CD4-positive, alpha-beta T cell treated with Interleukin-1 beta for 1 hour (primary cell): Measurements from ENCODE around the gene PDE9A.

Experiments
- DNase-seq, 2 donors: peaks; one replicate each; pipeline ENCODE4 v3.0.0-alpha.2; 2020 to 2022

The PDE9A gene

DNA sequence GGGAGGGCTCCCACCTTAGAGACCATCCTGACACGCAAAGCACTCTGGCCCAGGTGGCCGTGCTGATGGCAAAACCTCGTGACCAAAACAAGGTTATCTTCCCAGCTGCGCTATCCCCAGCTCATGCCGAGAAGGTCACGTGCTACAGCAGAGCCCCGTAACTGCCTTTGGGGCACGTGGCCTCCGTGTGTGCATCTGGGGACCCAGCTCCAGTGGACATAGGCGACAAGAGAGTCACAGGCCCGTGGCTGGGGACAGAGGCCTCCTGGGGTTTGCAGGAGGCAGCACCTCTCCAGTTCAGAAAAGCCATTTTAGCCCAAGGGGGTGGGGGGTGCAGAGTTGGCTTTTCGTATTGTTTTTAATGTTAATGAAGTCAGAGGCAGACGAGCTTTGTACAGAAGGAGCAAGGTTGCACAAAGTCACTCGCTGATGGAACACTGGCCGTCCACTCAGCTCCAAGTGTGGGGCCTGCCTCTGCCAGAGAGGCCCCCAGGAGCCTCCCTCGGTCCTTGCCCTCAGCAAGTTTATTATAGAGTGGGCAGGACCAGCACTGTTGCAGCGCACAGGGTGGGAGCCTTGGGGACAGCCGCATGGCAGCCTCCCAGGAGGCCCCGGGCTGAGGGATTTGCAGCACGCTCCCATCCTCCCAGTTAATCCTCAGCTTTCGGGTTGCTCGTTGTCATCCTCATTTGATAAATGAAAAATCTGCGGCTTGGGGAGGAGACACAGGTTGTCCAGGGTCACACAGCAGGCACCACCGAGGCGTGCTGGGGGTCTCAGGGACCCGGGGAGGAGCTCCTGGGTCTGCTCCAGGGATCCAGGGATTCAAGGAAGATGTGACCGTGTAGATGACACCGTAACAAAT, 8.0 kb upstream of the PDE9A start:
- no peak for DNase-seq

DNA sequence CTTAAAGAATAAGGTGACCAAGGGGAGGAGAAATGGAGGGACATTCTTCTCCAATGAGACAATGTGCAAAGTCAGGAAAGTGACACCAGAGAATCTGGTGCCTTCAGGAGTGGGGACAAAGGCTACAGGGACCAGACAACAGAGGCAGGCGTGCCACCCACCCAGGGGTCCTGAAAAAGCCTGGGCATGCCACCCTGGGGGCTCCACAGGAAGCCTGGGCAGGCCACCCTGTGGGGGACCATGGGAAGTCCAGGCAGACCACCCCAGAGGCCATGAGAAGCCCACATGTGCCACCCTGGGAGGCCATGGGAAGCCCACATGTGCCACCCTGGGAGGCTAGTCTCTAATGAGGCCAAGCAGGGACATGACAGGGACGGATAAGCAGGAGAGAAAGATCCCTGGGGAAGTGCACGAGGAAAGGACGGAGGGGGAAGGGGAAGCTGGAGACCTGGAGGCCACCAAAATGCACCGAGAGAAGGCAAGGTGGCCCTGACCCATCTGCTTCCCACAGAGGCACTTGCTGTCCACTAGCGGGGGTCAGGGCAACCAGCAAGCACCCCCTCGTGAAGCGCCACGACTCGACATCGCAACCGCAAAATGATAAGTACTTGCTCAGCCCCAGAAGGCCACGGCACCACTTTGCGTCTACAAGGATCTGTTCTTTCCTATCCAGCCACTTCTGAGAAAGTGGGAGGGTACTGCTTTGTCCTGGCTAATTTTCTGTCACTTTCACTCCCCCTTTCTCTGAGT, 7.2 kb upstream of the PDE9A start:
- DNase-seq, result no peak

DNA sequence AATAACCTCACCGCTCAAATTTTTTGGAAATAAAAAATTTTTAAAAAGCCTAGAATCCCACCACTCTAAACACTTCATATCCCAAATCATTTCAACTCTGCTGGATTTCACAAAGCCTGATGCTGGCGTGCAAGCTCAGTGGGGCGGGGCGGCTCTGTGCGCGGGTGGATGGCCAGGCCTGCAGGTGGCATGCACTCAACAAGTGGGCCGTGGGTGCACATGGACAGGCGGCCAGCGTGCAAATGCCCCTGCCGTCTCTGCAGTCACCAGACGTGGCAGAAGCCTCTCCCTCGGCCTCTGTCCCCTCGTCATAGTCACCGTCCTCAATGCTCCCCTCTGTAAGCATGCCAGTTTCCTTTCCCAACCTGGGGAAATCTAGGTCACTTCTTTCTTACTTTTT, 6.6 kb upstream of the PDE9A start:
- no peak for DNase-seq

DNA sequence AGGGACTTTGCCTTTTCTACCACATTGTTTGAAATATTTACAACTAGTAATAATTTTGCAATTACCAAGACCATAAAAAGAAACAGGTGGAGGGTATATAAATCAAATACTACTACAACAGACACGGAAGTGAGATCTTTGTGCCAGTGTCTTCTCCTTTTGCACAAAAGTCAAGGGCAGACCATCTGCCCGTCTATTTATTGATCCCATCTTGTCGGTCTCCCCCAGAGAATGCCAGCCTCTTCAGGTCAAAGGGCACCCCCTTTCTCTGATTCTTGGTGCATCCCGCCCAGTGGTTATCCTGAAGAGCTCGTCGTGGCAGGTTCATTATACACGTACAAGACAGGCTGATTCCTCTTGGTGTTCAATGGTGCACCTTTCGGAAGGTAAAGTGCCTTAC, 4.8 kb upstream of the PDE9A start:
- DNase-seq, result no peak

DNA sequence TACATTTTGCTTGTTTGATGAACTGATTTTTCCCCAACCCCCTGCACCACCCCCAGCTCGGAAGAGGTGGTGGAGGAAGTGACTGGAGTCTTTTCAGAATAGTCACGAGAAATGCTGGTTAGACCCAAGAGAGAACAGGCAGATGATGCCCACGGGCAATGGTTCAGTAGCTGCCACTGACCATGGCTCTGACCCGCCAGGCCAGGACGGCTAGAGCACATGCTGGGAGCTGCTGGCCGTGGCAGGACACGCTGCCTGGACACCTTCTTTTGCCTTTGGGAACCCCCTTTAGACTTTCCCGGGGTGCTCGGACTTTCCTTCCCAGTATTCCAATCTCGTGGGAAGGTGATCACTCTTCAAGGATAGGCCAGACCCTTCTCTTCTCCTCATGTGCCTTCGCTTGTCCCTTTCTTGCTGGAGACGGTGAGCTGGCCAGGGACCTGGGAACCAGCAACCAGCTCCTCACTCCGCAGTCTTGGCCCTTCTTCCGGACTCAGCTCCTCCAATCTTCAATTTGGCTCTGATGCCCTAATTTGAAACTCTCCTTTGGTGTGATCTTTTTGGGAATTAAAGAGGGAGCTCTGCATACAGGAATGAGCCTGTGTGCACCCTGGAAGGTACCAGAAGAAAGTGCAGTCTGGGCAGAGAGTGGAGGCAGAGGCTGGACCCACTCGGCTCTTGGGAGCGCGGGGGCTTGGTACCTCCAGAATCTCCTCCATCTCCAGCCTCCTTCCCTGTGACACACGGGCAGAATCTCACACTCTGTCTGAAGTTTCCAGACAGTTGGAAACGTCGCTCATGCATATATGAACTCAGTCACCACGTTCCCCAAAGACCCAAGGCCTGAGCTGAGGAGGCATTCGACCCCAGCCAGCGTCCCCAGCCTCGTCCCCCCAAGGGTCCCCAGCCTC, 4.0 kb upstream of the PDE9A start:
- DNase-seq, result no peak

DNA sequence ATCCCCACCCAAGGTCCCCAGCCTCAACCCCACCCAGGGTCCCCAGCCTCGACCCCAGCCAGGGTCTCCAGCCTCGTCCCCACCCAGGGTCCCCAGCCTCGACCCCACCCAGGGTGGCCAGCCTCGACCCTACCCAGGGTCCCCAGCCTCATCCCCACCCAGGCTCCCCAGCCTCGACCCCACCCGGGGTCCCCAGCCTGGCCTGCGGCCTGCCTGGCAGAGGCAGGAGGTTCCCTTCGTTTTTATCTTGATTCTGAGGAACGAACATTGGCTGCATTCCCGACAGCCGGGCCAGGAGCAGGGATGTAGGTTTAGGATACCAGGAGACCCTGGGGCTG, 3.4 kb upstream of the PDE9A start:
- no peak for DNase-seq

DNA sequence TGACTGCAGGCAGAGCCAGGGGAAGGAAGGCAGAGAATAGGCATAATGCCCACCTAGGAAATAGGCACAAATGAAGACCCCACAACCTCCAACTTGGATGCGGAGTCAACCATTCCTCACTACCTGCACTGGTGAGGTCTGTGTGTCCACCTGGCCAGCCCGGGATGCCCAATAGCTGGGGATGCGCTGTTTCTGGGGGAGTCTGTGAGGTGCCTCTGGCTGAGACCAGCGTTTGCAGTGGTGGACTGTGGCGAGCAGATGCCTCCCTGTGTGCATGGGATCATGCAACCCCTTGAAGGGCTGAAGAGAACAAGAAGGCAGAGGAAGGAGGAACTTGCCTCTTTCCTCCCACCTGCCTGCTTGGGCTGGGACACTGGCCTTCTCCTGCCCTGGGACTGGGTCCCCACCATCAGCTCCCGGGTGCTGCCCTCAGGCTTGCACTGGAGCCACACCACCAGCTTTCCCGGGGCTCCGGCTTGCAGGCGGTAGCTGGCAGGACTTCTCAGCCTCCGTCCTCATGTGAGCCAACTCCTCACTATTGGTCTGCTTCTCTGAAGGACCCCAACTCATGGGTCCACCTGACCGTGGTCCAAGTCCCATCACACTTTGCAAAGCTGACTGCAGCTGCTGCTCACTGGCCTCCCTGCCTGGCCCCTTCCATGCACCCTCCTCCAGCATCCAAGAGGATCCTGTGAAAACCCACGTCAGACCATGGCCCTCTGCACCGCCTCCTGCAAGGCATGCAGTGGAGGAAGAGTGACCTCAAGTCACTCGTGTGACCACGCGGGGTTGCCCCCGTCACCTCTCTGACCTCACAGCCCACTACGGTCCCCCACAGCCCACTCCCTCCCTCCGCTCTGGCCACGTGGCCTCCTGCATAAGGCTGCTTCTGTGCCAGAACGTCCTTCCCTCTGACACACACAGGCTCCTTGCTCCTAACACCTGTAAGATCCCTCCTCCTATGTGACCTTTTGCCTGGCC, 2.7 kb upstream of the PDE9A start:
- DNase-seq, result no peak

DNA sequence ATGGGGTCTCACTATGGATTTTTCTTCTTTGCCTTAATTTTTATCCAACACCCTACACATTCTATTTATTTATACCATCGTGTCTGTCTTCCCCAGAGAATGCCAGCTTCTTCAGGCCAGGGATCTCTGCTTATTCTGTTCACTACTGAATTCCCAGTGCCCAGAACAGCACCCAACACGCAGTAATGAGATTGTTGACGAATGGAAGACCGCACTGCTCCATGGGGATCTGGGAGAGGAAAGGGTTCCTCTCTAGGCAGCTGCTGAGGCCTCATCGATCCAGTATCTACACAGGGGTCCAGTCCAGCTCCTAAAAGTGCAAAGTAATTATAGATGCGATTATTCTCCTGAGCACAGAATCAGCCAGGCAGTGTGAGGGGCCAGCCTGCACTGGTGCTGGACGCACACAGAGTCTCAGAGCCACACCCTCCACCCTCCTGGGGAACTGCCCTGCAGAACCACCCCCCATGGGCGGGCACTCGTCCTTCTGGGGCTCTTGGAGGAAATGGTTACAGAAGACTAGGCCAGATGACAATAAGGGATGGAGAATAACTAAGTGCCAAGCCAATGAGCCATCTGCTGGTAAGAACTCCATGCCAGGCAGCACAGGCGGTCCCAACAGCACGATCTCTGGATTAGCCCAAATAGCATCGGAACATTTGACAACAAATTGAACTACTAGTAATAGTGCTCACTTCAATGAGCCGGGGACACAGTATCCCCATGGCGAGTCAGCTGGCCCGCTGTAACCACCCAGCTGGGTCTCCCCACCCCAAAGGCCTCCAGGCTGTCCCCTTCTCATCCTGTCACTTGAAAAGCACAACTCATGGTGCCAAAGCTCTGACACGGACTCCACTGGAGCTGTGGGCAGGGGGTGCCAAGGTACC, 1.7 kb upstream of the PDE9A start:
- no peak for DNase-seq

DNA sequence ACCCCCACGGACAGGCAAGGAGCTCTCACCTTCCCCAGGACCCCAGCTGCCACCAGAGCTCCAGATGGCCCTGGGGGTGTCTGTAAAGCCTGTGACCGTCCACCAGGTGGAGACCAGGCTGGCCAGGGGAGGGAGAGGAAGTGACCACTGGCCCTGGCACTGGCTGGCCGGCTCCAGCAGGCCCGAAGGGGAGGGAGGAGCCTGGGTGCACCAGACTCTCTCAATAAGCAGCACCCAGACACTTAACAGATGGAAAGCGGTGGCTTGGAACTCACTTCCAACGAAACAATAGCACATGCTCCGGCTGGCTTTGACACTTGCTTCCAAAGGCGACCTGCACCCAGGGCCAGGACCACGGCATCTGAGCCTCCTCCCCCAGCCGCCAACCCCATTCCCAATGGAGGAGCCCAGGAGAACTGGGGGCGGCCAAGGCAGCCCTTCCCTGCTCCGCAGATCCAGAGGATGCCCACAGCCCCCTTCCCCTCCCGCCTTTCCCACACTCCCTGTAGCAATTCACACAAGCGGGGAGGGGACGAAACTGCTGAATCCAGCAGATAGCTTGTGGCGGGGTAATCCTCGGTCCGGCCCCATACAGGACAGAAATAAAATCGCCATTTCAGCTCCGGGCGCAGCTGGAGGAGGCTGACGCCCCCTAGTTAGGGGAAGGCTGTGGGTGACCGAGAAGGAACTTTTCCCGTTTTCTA, 742 bp upstream of the PDE9A start:
- DNase-seq, result no peak

DNA sequence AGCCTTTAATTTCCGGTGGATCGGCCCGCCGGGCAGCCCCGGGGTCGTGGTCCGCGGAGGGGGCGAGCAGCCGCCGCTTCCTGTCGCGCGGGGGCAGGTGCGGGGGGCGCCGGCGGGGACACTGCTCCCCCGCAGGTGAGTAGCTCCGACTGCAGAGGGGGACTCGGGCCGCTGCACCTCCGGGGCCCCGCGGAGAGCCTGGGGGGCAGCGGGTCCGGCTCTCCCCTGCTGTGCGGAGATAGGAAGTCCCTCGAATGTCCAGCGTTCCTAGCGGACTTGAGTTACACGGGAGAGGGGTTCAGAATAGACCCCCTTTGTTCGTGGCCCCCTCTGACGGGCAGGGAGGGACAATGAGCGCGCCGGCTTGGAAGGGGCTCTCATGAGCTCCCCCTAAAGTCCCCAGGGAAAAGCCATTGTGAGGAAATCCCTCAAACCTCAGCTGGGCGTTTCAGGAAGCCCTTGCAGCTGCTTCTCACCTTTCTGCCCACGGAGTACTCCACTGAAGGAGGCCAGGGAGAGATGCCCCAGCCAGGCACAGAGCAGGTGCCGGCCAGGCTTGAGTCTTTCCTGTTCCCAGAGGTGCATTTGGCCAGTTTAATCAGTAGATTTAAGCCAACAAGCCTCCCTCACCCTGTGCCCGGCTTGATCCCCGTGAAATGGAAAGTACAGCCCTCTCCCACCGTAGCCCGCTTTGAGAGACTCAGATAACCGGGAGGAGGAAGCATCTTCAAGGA, 925 bp downstream of the PDE9A start:
- peak in 1 of 2 donors; percentile 17 for DNase-seq

DNA sequence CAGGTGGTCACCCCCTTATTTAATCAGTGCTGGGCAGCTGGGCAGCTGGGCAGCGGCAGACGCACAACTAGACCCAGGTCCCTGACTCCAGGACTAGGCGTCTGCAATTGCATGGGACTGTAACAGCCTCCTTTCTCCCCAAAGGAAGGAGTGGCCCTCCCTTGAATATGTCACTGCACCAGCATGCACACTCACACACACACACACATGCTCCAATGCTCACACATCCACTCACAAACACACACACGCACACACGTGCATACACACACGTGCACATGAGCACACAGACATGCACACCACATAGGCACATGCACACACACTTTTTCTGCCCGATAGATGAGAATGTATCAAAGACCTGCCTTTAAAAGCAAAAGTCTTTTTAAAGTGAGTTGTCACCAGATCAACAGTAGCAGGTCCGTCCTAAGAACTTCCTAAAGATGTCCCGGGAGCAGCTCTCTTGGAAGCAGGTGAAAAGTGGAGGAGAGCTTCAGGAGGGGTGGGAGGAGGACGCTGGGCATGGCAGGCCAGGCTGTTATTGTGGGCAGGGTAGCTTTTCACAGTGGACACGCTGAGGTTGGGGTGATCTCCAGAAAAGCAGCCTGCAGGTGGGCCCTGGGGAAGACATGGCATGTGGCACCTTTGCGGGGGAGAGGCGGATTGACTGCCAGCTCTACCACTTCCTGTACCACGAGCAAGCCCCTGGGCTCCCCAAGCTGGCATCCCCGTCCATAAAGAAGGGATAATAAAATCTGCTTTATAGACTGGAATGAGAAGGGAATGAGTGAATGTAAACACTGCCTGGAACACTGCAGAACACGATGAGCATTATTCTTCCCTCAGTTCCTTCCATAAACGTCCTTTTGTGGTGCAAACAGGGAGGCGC, 1.7 kb downstream of the PDE9A start:
- no peak for DNase-seq

DNA sequence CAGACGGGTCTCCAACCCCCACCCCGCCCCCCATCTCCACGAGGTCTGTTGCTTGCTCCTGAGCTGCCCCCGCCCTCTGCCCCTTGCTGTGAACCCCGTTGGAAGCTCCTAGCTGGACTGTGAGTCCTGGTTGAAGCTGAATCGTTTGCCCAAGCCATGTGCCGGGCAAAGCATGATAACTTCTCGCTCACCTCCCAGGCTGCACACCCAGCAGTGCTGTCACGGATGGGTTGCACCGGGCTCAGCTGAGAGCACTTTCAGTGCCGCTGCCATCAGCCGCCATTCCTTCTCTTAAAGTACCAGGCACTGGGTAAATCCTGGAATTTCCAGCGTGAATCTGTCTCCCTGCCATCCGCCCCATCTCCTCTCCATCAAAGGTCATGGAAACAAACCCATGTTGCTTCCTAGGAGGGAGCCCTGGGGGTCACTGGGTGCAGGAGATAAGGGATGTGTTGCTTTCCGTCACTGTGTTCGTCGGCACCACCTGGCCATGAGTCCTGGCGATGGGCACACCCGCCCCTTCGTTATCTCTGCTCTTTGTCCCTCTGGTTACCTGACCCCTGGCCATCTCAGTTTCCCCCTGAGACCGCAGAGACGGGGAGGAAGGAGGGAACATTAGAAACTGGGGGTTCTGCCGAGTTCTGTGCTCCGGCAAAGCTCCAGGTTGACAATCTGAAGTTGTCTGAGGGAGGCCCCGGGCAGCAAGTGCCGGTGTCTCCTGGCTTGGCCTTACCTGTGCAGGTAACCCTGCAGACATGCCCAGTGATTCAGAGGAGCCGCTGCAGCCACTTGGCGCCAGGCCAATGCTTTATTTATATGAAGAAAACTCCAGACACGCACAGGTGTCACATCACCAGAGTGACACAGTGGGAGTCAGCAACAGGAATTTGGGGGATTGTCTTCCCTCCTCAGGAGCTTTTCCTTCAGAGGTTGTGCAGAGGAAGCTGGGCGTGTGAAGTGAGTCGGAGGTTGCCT, 2.7 kb downstream of the PDE9A start:
- DNase-seq, result no peak

DNA sequence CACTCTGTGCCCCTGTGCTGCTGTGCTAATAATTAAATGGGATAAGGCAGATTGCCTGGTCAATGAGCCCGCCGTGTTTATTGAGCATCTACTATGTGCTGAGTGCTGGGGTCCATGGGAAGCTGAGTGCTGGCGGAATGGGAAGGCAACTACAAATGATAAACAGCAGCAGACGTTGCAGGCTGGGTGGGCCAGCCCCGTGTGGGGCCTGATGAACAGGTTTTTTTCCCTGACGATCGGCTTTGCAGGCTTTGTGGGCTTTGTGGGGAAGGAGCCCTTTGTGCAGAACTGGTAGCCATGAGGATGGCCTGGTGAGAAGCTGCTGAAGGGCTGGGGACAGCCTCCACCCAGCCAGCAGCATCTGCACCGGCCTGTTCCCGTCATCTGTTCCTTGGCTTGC, 3.5 kb downstream of the PDE9A start:
- no peak for DNase-seq

DNA sequence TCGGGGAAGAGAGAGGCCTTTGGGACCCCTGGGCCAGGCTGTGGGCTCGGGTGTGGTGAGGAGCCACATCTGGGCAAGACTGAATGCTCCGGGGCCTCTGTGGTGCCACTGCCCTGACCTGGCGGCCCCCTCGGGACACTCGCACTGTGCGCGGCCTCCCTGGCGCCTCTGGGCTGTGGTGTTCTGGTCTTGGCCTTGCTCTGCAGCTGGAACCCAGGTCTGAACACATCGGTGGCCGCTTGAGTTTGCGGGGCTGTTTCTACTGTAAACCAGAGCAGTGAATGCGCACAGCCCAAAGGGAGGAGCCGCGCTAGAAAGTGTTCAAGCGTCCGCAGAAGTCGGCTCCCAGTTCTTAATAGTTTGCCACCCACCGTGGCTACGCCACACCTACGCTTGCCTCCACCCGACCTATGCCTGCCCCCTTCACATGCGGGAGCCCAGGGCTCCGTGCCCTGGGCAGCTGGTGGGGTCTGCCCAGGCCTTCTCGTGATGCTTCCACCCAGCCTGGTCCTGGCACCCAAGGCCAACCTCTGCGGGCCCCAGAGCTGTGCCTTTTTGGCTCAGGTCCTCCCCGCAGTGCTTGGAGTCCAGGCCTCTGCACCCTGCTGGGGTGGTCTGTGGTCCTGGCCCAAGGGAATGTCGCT, 4.4 kb downstream of the PDE9A start:
- DNase-seq, result no peak

DNA sequence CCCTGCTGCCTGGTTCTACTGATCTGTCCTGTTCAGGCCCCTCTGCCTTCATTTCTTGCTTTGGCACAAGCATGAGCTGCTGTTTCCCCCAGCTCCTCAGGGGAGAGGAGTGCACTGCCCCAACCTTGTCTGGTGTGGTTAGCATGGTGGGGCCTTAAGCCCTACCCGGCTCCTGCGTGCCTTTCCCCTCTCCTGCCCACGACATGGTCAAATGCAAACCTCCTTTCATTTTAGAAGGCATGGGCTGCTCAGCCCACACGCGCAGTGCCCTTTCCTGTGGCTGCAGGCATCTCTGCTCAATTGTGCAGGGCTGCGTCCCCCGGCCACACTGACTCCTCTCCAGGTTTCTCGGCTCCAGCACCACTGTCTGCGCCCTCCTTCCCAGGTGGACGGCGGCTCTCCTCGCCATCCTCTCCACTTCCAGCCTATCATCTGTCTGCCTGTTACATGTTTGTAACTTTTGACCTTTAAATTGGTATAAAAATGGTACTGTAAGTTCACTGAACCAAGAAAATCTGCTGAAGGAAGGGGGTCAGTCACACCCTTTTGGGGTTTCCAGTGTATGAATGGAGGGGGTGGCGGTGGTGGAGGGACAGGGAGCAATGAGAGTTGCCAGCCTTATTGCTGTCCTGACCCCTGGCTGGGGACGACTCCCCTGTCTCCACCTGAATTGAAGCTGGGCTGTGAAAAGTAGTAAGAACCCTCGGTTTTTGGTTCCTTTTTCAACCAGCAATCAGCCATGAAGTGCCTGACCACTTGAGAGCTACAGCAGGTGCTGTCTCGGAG, 5.1 kb downstream of the PDE9A start:
- no peak for DNase-seq
